H1 (cell line): ENCODE results near the gene TTBK2. TPM values are rescaled to one million over a fixed set of nuclear protein-coding genes. Genes with fewer than 3 reads are reported as not detected.

Source experiments
- CTCF ChIA-PET: fragments of 300-600 bp; sonication (Branson Sonifier 250); formaldehyde crosslinking; loops from one replicate; lab custom pipeline; 2021; ENCODE audit not compliant: partially characterized antibody; lab: Charles Lee
- POLR2A ChIA-PET: fragments of 300-600 bp; sonication (Branson Sonifier 250); formaldehyde crosslinking; loops from one replicate; lab custom pipeline; 2021; ENCODE audit warnings: inconsistent platforms; ENCODE audit not compliant: partially characterized antibody; lab: Charles Lee
- DNase-seq, 2 experiments: peaks; one replicate each; pipeline versions ENCODE4 v3.0.0 to v3.0.0-alpha.2; 2010 to 2022; ENCODE audit warnings: low spot score in 2 of 2, low read depth in 1 of 2, mixed read lengths in 1 of 2
- FAIRE-seq: peaks from 2 replicates; lab custom pipeline; 2011; peaks lifted over from hg19 to GRCh38; lab: Jason Lieb, UNC
- H2AFZ ChIP-seq: 2 replicates; pipeline ENCODE4 v1.8.1; 2012; ENCODE audit warnings: low read length, inconsistent platforms
- H2AK5ac ChIP-seq: 2 replicates; pipeline ENCODE4 v1.6.1; 2013; ENCODE audit warnings: low read depth, low read length
- H2BK120ac ChIP-seq: replicated peaks from 2 replicates; pipeline ENCODE3; 2013; ENCODE audit warnings: low read depth, low read length, inconsistent platforms
- H2BK12ac ChIP-seq: 2 replicates; pipeline ENCODE4 v1.6.1; 2013; ENCODE audit warnings: low read depth, low read length
- H2BK15ac ChIP-seq: 2 replicates; pipeline ENCODE4 v1.6.1; 2013; ENCODE audit warnings: low read length
- H2BK20ac ChIP-seq: 2 replicates; pipeline ENCODE4 v1.6.1; 2013; ENCODE audit warnings: low read length
- H2BK5ac ChIP-seq: 2 replicates; pipeline ENCODE4 v1.6.1; 2013; ENCODE audit warnings: low read depth, low read length
- H3K14ac ChIP-seq: 2 replicates; pipeline ENCODE4 v1.6.1; 2013; ENCODE audit warnings: inconsistent platforms; ENCODE audit not compliant: insufficient read length
- H3K18ac ChIP-seq: 2 replicates; pipeline ENCODE4 v1.6.1; 2013; ENCODE audit warnings: low read length; ENCODE audit errors: extremely low read depth
- H3K23ac ChIP-seq: 2 replicates; pipeline ENCODE4 v1.6.1; 2013; ENCODE audit warnings: inconsistent platforms; ENCODE audit not compliant: insufficient read length
- H3K23me2 ChIP-seq: 2 replicates; pipeline ENCODE4 v1.6.1; 2013; ENCODE audit warnings: low read depth, low read length
- H3K27ac ChIP-seq: 2 replicates; pipeline ENCODE4 v1.6.1; 2011; ENCODE audit warnings: low read depth, low read length, inconsistent platforms
- H3K27me3 ChIP-seq, 4 experiments: replicated peaks in 1 of 4; 1 replicate in 1 of 4; 2 replicates in 3 of 4; pipeline versions ENCODE4 v1.6.1 to v1.8.1; 2011 to 2013; ENCODE audit warnings: low read length in 3 of 4, mild to moderate bottlenecking in 3 of 4, inconsistent platforms in 2 of 4, mixed read lengths in 2 of 4, moderate library complexity in 1 of 4; ENCODE audit not compliant: control insufficient read depth in 3 of 4, insufficient read depth in 3 of 4; ENCODE audit errors: extremely low read depth in 1 of 4
- H3K36me3 ChIP-seq, 4 experiments: 2 replicates each; pipeline versions ENCODE4 v1.6.1 to v1.8.1; 2011 to 2013; ENCODE audit warnings: mild to moderate bottlenecking in 4 of 4, low read length in 3 of 4, moderate library complexity in 2 of 4, control low read depth in 1 of 4, inconsistent platforms in 1 of 4; ENCODE audit not compliant: insufficient read depth in 4 of 4, control insufficient read depth in 2 of 4
- H3K4ac ChIP-seq: replicated peaks from 2 replicates; pipeline ENCODE3; 2013; ENCODE audit warnings: low read length, low read depth, mixed read lengths, inconsistent platforms; ENCODE audit not compliant: insufficient read length
- H3K4me1 ChIP-seq, 4 experiments: replicated peaks in 1 of 4; 1 replicate in 1 of 4; 2 replicates in 3 of 4; pipeline versions ENCODE4 v1.6.1 to v1.8.1; 2011 to 2013; ENCODE audit warnings: low read length in 3 of 4, inconsistent platforms in 2 of 4, mixed read lengths in 1 of 4; ENCODE audit not compliant: insufficient read depth in 4 of 4, control insufficient read depth in 3 of 4
- H3K4me2 ChIP-seq, 2 experiments: 2 replicates each; pipeline versions ENCODE4 v1.6.1 to v1.8.1; 2011 to 2013; ENCODE audit warnings: low read depth in 2 of 2, low read length in 2 of 2, control low read depth in 1 of 2, inconsistent platforms in 1 of 2, mild to moderate bottlenecking in 1 of 2; ENCODE audit not compliant: insufficient read depth in 1 of 2
- H3K4me3 ChIP-seq, 4 experiments: fragments of 200-600, 300-600 bp in 1 of 4; sonication (generic), shearing (Covaris generic), sonication (Bioruptor Twin) in 1 of 4; 2 replicates each; pipeline versions ENCODE4 v1.5.1 to v1.8.1; 2011 to 2016; ENCODE audit warnings: low read length in 4 of 4, low read depth in 3 of 4, control low read depth in 2 of 4, inconsistent platforms in 2 of 4, mild to moderate bottlenecking in 2 of 4, mixed read lengths in 1 of 4, moderate library complexity in 1 of 4; ENCODE audit not compliant: insufficient read depth in 2 of 4; ENCODE audit errors: extremely low read depth in 1 of 4
- H3K56ac ChIP-seq: replicated peaks from 2 replicates; pipeline ENCODE3; 2013; ENCODE audit warnings: low read depth, mild to moderate bottlenecking, mixed read lengths, low read length, inconsistent platforms; ENCODE audit not compliant: insufficient read length
- H3K79me1 ChIP-seq: 2 replicates; pipeline ENCODE4 v1.6.1; 2013; ENCODE audit warnings: low read depth, low read length, control low read depth
- H3K79me2 ChIP-seq, 2 experiments: 2 replicates each; pipeline versions ENCODE4 v1.6.1 to v1.8.1; 2012 to 2013; ENCODE audit warnings: low read length in 2 of 2, mild to moderate bottlenecking in 2 of 2, inconsistent platforms in 1 of 2; ENCODE audit not compliant: insufficient read depth in 2 of 2, control insufficient read depth in 1 of 2
- H3K9ac ChIP-seq, 4 experiments: replicated peaks in 1 of 4; 1 replicate in 1 of 4; 2 replicates in 3 of 4; pipeline versions ENCODE4 v1.6.1 to v1.8.1; 2011 to 2013; ENCODE audit warnings: low read depth in 3 of 4, low read length in 3 of 4, control low read depth in 2 of 4, mild to moderate bottlenecking in 2 of 4, moderate library complexity in 2 of 4, inconsistent platforms in 1 of 4; ENCODE audit errors: extremely low read depth in 1 of 4
- H3K9me3 ChIP-seq, 2 experiments: 2 replicates each; pipeline versions ENCODE4 v1.6.1 to v1.8.1; 2012 to 2013; ENCODE audit warnings: mild to moderate bottlenecking in 2 of 2, moderate library complexity in 2 of 2, control low read depth in 1 of 2, inconsistent platforms in 1 of 2, low read depth in 1 of 2, low read length in 1 of 2, mixed read lengths in 1 of 2; ENCODE audit not compliant: insufficient read depth in 2 of 2
- H4K20me1 ChIP-seq, 2 experiments: replicated peaks in 1 of 2; 2 replicates each; pipeline versions ENCODE3 to v1.8.1; 2011 to 2013; ENCODE audit warnings: inconsistent platforms in 2 of 2, low read length in 2 of 2, mild to moderate bottlenecking in 1 of 2; ENCODE audit not compliant: insufficient read depth in 2 of 2, control insufficient read depth in 1 of 2
- H4K5ac ChIP-seq: 2 replicates; pipeline ENCODE4 v1.6.1; 2013; ENCODE audit warnings: low read length, low read depth, mixed read lengths, inconsistent platforms; ENCODE audit not compliant: insufficient read length
- H4K8ac ChIP-seq: 2 replicates; pipeline ENCODE4 v1.8.0; 2013; ENCODE audit warnings: mild to moderate bottlenecking, moderate library complexity, low read length, inconsistent platforms; ENCODE audit not compliant: insufficient read depth; ENCODE audit errors: extremely low read depth
- H4K91ac ChIP-seq: replicated peaks from 2 replicates; pipeline ENCODE3; 2013; ENCODE audit warnings: low read length, mixed read lengths, inconsistent platforms; ENCODE audit not compliant: insufficient read length
- SUZ12 ChIP-seq: fragments of 200-600 bp; sonication (generic); IDR thresholded peaks from 2 replicates; pipeline ENCODE4 v1.6.1; 2012; ENCODE audit warnings: mild to moderate bottlenecking, inconsistent platforms, low read length, moderate library complexity, mixed read lengths
- WGBS, 2 experiments: shearing (Covaris generic) in 1 of 2; methylation state at CpG; one replicate each; pipeline versions ENCODE4 v1.1.6 to v1.1.7; 2013 to 2015; ENCODE audit warnings: low lambda C conversion rate in 2 of 2, mixed read lengths in 2 of 2, inconsistent platforms in 1 of 2, low coverage in 1 of 2, missing lambda C conversion rate in 1 of 2; ENCODE audit not compliant: insufficient replicate concordance in 2 of 2, insufficient coverage in 1 of 2, insufficient read length in 1 of 2; ENCODE audit errors: extremely low coverage in 1 of 2, missing lambda C conversion rate in 1 of 2; 5-methylcytosine and 5-hydroxymethylcytosine counted together
- polyA plus RNA-seq, 7 experiments: library from polyadenylated mRNA; depleted of rRNA in 3 of 7; stranded (reverse) in 5 of 7; unstranded in 2 of 7; fragments of >200 nt in 5 of 7; fragments of 200-250 nt in 2 of 7; gene quantifications; 1 replicate in 5 of 7; 2 replicates in 1 of 7; 4 replicates in 1 of 7; pipeline versions ENCODE4 v1.2.1 to v1.2.3, GENCODE V29; 2011 to 2013; ENCODE audit warnings: missing spikeins in 2 of 7, mixed read lengths in 2 of 7
- total RNA-seq: library from RNA; stranded (reverse); fragmentation: NEBNext Ultra II Directional; extraction: Animal tissue kit (Norgen Biotek cat#: 25700); gene quantifications from 2 replicates; pipeline ENCODE4 v1.2.1, GENCODE V29; 2021

Gene TTBK2
- total and polyA plus RNA-seq, 2 of the 8 experiments (the other 6 are each of a cell fraction or from before 2014, with no cell fraction given) = 2.7 to 18.2 TPM

- H4K91ac ChIP-seq = no peak overlapping the region
- H3K79me2 ChIP-seq = no peaks in the 10 kb centered on the region
- H3K14ac ChIP-seq = no peak overlapping the region
- no peak overlapping the region for H2AK5ac ChIP-seq
- H4K5ac ChIP-seq = no peak overlapping the region
- H3K4ac ChIP-seq = no peak overlapping the region
- no peak overlapping the region for H4K8ac ChIP-seq
- no peak overlapping the region for H3K23ac ChIP-seq
- no peak overlapping the region for H3K18ac ChIP-seq
- no peak overlapping the region for H2BK120ac ChIP-seq
- H2AFZ ChIP-seq = no peak overlapping the region
- H3K56ac ChIP-seq = no peak overlapping the region
- H3K36me3 ChIP-seq = no peaks in the 10 kb centered on the region
- H2BK15ac ChIP-seq = no peak overlapping the region
- no peak overlapping the region for H3K27ac ChIP-seq
- H3K4me1 ChIP-seq = no peaks in the 10 kb centered on the region
- H3K27me3 ChIP-seq = no peaks in the 10 kb centered on the region
- H3K9ac ChIP-seq = no peak overlapping the region
- no peak for TF ChIP-seq SUZ12
- no peak overlapping the region for H2BK20ac ChIP-seq
- no peak for DNase-seq
- no peak overlapping the region for H2BK5ac ChIP-seq
- H3K23me2 ChIP-seq = no peaks in the 10 kb centered on the region
- no peak for FAIRE-seq
- no peaks in the 10 kb centered on the region for H4K20me1 ChIP-seq
- no peaks in the 10 kb centered on the region for H3K79me1 ChIP-seq
- no peak overlapping the region for H3K4me3 ChIP-seq
- no peak overlapping the region for H3K4me2 ChIP-seq
- ChIA-PET POLR2A (no interaction called here), CTCF (interaction anchor here (0.8 to 1.9 kb wide), 2 partner anchors 11 to 14 kb away, joined by 3 to 6 read pairs; no protein-coding TSS in a partner anchor)
- WGBS, 2 experiments = 98% methylated on average over 8 of the region's 8 CpGs; no CpG with 5 or more reads in 1 of the 2 experiments
- H2BK12ac ChIP-seq = no peak overlapping the region
- H3K9me3 ChIP-seq = no peaks in the 10 kb centered on the region
Observed at GRCh38 chr15:42825599-42825998, 95.0 kb downstream of the TTBK2 start.
